GM23248 (cell line): ENCODE data around the gene MOB2. TPM values are rescaled to one million over a fixed set of nuclear protein-coding genes. Genes with fewer than 3 reads are reported as not detected.
A peak's percentile ranks its signal among the peaks of the same experiment; 100 is the strongest.

ENCODE experiments used
- DNase-seq: peaks from one replicate; pipeline ENCODE4 v3.0.0-alpha.2; 2015
- H2AFZ ChIP-seq: fragments of 200-600 bp; sonication (generic); 2 replicates; pipeline ENCODE4 v1.6.1; 2016; ENCODE audit warnings: antibody characterized with exemption
- H3F3A ChIP-seq: fragments of 200-600 bp; sonication (generic); 2 replicates; pipeline ENCODE4 v1.6.1; 2016; ENCODE audit warnings: mild to moderate bottlenecking, antibody characterized with exemption, mixed run types; ENCODE audit not compliant: insufficient read depth
- H3K27ac ChIP-seq: fragments of 200-600 bp; sonication (generic); 2 replicates; pipeline ENCODE4 v1.5.1; 2016; ENCODE audit warnings: mild to moderate bottlenecking
- H3K27me3 ChIP-seq: fragments of 200-600 bp; sonication (generic); replicated peaks from 2 replicates; pipeline ENCODE4 v1.6.1; 2016; ENCODE audit warnings: mild to moderate bottlenecking; ENCODE audit not compliant: insufficient read depth
- H3K36me3 ChIP-seq: fragments of 200-600 bp; sonication (generic); 2 replicates; pipeline ENCODE4 v1.6.1; 2016; ENCODE audit warnings: low read depth, mild to moderate bottlenecking
- H3K4me1 ChIP-seq: fragments of 200-600 bp; sonication (generic); 2 replicates; pipeline ENCODE4 v1.6.1; 2016; ENCODE audit warnings: mild to moderate bottlenecking; ENCODE audit not compliant: insufficient read depth
- H3K4me2 ChIP-seq: fragments of 200-600 bp; sonication (generic); one replicate; pipeline ENCODE4 v1.6.1; 2016; ENCODE audit warnings: mild to moderate bottlenecking; ENCODE audit not compliant: unreplicated experiment
- H3K4me3 ChIP-seq: fragments of 200-600 bp; sonication (generic); 2 replicates; pipeline ENCODE4 v1.5.1; 2016; ENCODE audit warnings: mild to moderate bottlenecking
- H3K79me2 ChIP-seq: fragments of 200-600 bp; sonication (generic); 2 replicates; pipeline ENCODE4 v1.6.1; 2016; ENCODE audit warnings: mild to moderate bottlenecking; ENCODE audit not compliant: insufficient read depth
- H3K9ac ChIP-seq: fragments of 200-600 bp; sonication (generic); 2 replicates; pipeline ENCODE4 v1.6.1; 2016; ENCODE audit warnings: mild to moderate bottlenecking
- H3K9me2 ChIP-seq: fragments of 200-600 bp; sonication (generic); 2 replicates; pipeline ENCODE4 v1.6.1; 2016; ENCODE audit warnings: mixed run types, mild to moderate bottlenecking, moderate library complexity; ENCODE audit not compliant: insufficient read depth
- H3K9me3 ChIP-seq: fragments of 200-600 bp; sonication (generic); one replicate; pipeline ENCODE4 v1.6.1; 2017; ENCODE audit warnings: low read depth
- H4K20me1 ChIP-seq: fragments of 200-600 bp; sonication (generic); 2 replicates; pipeline ENCODE4 v1.6.0; 2016; ENCODE audit not compliant: insufficient read depth
- EZH2 ChIP-seq: fragments of 200-600 bp; sonication (generic); IDR thresholded peaks from 2 replicates; pipeline ENCODE4 v1.6.1; 2018; ENCODE audit warnings: antibody characterized with exemption, mild to moderate bottlenecking; ENCODE audit not compliant: insufficient read depth, poor library complexity, severe bottlenecking
- EZH2phosphoT487 ChIP-seq: fragments of 200-600 bp; sonication (generic); IDR thresholded peaks from 2 replicates; pipeline ENCODE4 v1.6.1; 2018; ENCODE audit warnings: antibody characterized with exemption, moderate library complexity, mild to moderate bottlenecking, low read depth; ENCODE audit not compliant: insufficient read depth
- WGBS, 2 experiments: methylation state at CpG; one replicate each; pipeline ENCODE4 v1.1.6; 2015 to 2017; ENCODE audit warnings: low lambda C conversion rate in 2 of 2, low coverage in 1 of 2; ENCODE audit errors: missing lambda C conversion rate in 2 of 2; 5-methylcytosine and 5-hydroxymethylcytosine counted together
- in situ Hi-C: fragments of 300-500 bp; cut with MboI; formaldehyde crosslinking; loops from 2 replicates; pipeline ENCODE4 v1.15.0; 2020
- polyA plus RNA-seq: library from polyadenylated mRNA; unstranded; fragments of >200 nt; fragmentation: Nextera tagmentation; extraction: Ambion mirVana; gene quantifications from 2 replicates; pipeline ENCODE4 v1.2.1, GENCODE V29; 2016
- total RNA-seq: library from RNA; depleted of rRNA; stranded (reverse); fragments of >200 nt; shearing (Covaris generic); gene quantifications from 2 replicates; pipeline ENCODE4 v1.2.3, GENCODE V29; 2014

MOB2 gene
- total and polyA plus RNA-seq, 2 experiments from 2014 or later, result 28.8 to 29.3 TPM

DNA sequence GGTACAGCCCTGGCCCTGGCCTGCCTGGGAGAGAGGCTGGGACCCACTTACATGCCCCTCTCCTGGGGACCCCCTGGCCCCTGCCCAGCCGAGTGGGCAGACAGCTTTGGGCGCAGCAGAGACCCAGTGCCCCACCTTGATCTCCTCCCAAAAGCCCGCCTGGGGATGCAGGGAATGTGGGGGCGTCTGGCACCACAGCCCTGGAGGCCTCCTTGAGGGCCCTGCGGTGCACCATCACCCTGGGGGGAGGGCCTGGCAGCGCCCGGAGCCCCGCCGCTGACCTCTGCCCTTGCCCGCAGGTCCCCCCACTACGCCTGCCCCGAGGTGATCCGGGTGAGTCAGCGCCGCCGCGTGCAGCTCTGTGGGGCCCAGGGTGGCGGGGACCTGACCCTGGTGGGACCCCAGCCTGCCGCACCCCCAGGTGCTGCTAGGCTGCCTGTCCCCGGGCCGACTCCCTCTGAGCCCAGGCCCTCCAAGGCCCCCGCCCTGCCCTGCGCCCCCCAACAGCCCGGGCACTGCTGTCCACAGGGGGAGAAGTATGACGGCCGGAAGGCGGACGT lies 43.7 kb downstream of the MOB2 start:
- Histone ChIP-seq H3K9ac (no peak overlapping the region), H3K4me1 (no peaks in the 10 kb centered on the region), H2AFZ (no peak overlapping the region), H3K27me3 (no peaks in the 10 kb centered on the region), H3K4me3 (no peak overlapping the region), H3K9me3 (no peaks in the 10 kb centered on the region), H3K4me2 (no peak overlapping the region), H4K20me1 (no peaks in the 10 kb centered on the region), H3K36me3 (no peaks in the 10 kb centered on the region), H3K9me2 (no peaks in the 10 kb centered on the region), H3K27ac (no peak overlapping the region), H3F3A (no peaks in the 10 kb centered on the region), H3K79me2 (no peaks in the 10 kb centered on the region)
- in situ Hi-C loops, result no loop called here
- TF ChIP-seq EZH2phosphoT487, result no peak
- no peak for TF ChIP-seq EZH2
- 79 to 80% methylated on average over 18 to 28 of the region's 28 CpGs for WGBS, 2 experiments
- no peak for DNase-seq

DNA sequence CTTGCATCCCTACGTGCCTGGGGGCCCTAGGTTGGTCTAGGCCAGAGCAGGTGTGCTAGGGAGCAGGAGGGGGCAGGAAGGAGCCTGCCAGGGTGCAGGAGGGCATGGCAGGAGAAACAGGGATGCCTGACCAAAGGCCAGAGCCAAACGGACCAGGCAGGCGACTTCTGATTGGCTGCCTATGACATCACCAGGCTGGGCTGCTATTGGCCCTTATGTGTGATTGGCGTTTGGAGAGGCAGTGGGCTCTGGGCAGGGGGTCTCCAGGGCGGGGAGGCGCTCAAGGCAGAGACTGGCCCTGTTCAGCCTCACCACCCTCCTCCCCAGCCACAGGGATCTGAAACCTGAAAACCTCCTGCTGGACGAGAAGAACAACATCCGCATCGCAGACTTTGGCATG lies 44.4 kb downstream of the MOB2 start:
- Histone ChIP-seq H3K36me3 (no peaks in the 10 kb centered on the region), H2AFZ (no peak overlapping the region), H3K4me2 (no peak overlapping the region), H3K9ac (no peak overlapping the region), H3K27me3 (no peaks in the 10 kb centered on the region), H3K4me1 (no peaks in the 10 kb centered on the region), H3K27ac (no peak overlapping the region), H3K9me3 (no peaks in the 10 kb centered on the region), H3K9me2 (no peaks in the 10 kb centered on the region), H3K79me2 (no peaks in the 10 kb centered on the region), H3F3A (no peaks in the 10 kb centered on the region), H3K4me3 (no peak overlapping the region), H4K20me1 (no peaks in the 10 kb centered on the region)
- TF ChIP-seq EZH2phosphoT487, result no peak
- TF ChIP-seq EZH2, result no peak
- in situ Hi-C loops, result no loop called here
- DNase-seq, result peak; percentile 45
- 16 to 20% methylated on average over 9 of the region's 9 CpGs for WGBS, 2 experiments

DNA sequence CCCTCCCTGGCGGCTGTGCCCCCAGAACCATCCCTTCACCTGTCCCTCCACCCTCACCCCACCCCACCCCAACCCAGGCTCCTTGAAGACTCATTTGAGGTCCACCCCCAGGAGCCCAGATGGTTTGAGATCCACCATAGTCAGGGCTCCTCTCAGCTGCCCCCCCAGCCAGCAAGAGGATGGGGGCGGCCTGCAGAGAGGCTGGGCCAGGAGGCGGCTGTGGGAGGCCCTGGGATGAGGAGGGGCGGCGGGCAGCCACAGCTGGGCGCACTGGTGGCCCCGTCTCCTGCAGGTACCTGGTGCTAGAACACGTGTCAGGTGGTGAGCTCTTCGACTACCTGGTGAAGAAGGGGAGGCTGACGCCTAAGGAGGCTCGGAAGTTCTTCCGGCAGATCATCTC lies 46.1 kb downstream of the MOB2 start:
- Histone ChIP-seq H4K20me1 (no peaks in the 10 kb centered on the region), H3K79me2 (no peaks in the 10 kb centered on the region), H3K4me2 (no peak overlapping the region), H3K4me3 (no peak overlapping the region), H3K9ac (no peak overlapping the region), H3K27ac (no peak overlapping the region), H3F3A (no peaks in the 10 kb centered on the region), H3K4me1 (no peaks in the 10 kb centered on the region), H3K36me3 (no peaks in the 10 kb centered on the region), H3K9me2 (no peaks in the 10 kb centered on the region), H3K9me3 (no peaks in the 10 kb centered on the region), H2AFZ (no peak overlapping the region), H3K27me3 (no peaks in the 10 kb centered on the region)
- in situ Hi-C loops, result no loop called here
- no peak for TF ChIP-seq EZH2phosphoT487
- TF ChIP-seq EZH2, result no peak
- no peak for DNase-seq
- WGBS, 2 experiments, result 63 to 68% methylated on average over 9 to 11 of the region's 12 CpGs

DNA sequence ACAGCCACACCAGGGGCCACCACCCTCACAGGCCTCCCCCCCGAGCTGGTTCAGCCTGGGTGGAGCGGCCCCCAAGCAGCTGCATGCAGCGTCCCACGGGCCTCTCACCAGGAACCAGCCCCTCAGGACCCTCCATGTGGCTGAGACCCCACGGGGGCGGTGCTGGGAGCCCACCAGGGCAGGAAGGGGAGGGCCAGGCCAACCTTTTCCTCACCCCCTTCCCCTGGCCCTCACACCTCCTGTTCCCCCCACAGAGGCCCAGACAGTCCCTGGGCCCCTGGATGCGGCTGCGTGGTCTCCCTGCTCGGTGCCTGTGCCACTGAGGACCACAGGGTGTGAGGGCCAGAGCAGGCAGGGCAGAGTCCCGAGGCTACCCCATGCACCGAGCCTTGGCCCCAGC lies 46.5 kb downstream of the MOB2 start:
- Histone ChIP-seq H3F3A (no peaks in the 10 kb centered on the region), H3K27ac (no peak overlapping the region), H3K79me2 (no peaks in the 10 kb centered on the region), H3K36me3 (no peaks in the 10 kb centered on the region), H3K9me2 (no peaks in the 10 kb centered on the region), H3K4me2 (no peak overlapping the region), H3K9ac (no peak overlapping the region), H3K27me3 (no peaks in the 10 kb centered on the region), H4K20me1 (no peaks in the 10 kb centered on the region), H2AFZ (no peak overlapping the region), H3K4me3 (no peak overlapping the region), H3K9me3 (no peaks in the 10 kb centered on the region), H3K4me1 (no peaks in the 10 kb centered on the region)
- TF ChIP-seq EZH2phosphoT487, result no peak
- no peak for TF ChIP-seq EZH2
- DNase-seq, result no peak
- 6 to 20% methylated on average over 2 to 6 of the region's 11 CpGs for WGBS, 2 experiments
- in situ Hi-C loops, result no loop called here

DNA sequence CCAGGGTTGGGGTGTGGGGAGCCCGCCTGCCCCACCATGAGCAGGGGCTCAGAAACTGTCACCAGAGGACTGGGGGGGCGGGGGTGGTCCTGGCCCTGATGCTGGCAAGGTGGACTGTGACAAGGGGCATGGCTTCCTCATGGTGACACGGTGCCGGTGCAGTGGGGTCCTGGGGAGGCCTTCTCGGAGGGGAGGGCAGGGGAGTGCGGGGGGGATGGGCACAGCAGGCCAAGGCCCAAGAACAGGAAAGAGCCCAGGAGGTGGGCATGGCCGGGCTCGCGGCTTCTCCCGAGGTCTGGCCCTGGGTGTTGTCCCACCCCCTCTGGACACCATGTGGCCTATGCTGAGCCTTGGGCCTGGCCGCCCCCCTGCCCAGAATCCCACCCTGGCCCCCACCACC lies 47.2 kb downstream of the MOB2 start:
- Histone ChIP-seq H3K9me2 (no peaks in the 10 kb centered on the region), H3F3A (no peaks in the 10 kb centered on the region), H3K9me3 (no peaks in the 10 kb centered on the region), H3K4me2 (no peak overlapping the region), H3K27me3 (no peaks in the 10 kb centered on the region), H2AFZ (no peak overlapping the region), H3K4me3 (no peak overlapping the region), H3K79me2 (no peaks in the 10 kb centered on the region), H3K36me3 (no peaks in the 10 kb centered on the region), H3K4me1 (no peaks in the 10 kb centered on the region), H4K20me1 (no peaks in the 10 kb centered on the region), H3K27ac (no peak overlapping the region), H3K9ac (no peak overlapping the region)
- in situ Hi-C loops, result no loop called here
- DNase-seq, result no peak
- WGBS, 2 experiments, result 30 to 35% methylated on average over 5 to 11 of the region's 11 CpGs
- TF ChIP-seq EZH2phosphoT487 (no peak), EZH2 (no peak)
